Choroid plexus epithelial cell (primary cell): ENCODE results near the gene METRN.

Source experiments
- DNase-seq: peaks from one replicate; pipeline ENCODE4 v3.0.0-alpha.2; 2010; ENCODE audit warnings: low read depth
- H3K4me3 ChIP-seq: 2 replicates; pipeline ENCODE4 v1.5.1; 2011; ENCODE audit warnings: low read depth, mild to moderate bottlenecking, control low read depth, low read length, moderate library complexity
- TF ChIP-seq, protein P1 (sequence below): conservative IDR thresholded peaks from 2 replicates; pipeline ENCODE4 v1.5.1; 2011; ENCODE audit warnings: low read depth, mild to moderate bottlenecking, control low read depth, inconsistent platforms, low read length, moderate library complexity

The METRN gene

DNA sequence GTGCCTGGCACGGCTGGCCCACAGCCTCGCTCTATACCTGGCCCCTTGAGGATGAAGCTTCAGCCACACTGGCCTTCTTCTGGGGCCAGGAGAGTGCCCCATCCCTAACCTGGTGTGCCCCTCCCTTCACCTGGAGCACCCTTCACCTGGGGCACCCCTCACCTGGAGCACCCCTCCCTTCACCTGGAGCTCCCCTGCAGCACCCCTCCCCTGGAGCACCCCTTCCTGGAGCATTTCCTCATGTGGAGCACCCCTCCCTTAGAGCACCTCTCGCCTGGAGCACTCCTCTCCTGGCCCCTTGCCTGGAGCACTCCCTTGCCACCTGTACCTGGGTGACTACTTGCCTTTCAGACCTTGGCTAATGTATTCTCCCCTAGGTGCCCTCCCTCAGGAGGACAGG lies 6.9 kb upstream of the METRN start:
- H3K4me3 ChIP-seq = no peak overlapping the region
- no peak for DNase-seq
- TF ChIP-seq, protein P1, sequence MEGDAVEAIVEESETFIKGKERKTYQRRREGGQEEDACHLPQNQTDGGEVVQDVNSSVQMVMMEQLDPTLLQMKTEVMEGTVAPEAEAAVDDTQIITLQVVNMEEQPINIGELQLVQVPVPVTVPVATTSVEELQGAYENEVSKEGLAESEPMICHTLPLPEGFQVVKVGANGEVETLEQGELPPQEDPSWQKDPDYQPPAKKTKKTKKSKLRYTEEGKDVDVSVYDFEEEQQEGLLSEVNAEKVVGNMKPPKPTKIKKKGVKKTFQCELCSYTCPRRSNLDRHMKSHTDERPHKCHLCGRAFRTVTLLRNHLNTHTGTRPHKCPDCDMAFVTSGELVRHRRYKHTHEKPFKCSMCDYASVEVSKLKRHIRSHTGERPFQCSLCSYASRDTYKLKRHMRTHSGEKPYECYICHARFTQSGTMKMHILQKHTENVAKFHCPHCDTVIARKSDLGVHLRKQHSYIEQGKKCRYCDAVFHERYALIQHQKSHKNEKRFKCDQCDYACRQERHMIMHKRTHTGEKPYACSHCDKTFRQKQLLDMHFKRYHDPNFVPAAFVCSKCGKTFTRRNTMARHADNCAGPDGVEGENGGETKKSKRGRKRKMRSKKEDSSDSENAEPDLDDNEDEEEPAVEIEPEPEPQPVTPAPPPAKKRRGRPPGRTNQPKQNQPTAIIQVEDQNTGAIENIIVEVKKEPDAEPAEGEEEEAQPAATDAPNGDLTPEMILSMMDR = no peak

DNA sequence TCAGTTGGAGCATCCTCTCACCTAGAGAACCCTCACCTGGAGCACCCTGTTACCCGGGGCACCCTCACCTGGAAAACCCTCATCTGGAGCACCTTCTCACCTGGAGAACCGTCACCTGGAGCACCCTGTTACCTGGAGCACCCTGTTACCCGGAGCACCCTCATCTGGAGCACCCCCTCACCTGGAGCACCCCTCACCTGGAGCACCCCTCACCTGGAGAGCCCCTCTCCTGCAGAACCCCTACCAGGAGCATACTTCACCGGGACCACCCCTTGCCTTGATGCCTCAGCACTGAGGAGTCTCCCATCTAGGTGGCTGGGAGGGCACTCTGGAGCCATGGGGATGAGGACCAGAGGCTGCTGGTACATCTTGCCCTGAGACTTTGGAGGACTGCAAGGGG lies 6.0 kb upstream of the METRN start:
- H3K4me3 ChIP-seq = no peak overlapping the region
- TF ChIP-seq, protein P1 = no peak
- DNase-seq = no peak

DNA sequence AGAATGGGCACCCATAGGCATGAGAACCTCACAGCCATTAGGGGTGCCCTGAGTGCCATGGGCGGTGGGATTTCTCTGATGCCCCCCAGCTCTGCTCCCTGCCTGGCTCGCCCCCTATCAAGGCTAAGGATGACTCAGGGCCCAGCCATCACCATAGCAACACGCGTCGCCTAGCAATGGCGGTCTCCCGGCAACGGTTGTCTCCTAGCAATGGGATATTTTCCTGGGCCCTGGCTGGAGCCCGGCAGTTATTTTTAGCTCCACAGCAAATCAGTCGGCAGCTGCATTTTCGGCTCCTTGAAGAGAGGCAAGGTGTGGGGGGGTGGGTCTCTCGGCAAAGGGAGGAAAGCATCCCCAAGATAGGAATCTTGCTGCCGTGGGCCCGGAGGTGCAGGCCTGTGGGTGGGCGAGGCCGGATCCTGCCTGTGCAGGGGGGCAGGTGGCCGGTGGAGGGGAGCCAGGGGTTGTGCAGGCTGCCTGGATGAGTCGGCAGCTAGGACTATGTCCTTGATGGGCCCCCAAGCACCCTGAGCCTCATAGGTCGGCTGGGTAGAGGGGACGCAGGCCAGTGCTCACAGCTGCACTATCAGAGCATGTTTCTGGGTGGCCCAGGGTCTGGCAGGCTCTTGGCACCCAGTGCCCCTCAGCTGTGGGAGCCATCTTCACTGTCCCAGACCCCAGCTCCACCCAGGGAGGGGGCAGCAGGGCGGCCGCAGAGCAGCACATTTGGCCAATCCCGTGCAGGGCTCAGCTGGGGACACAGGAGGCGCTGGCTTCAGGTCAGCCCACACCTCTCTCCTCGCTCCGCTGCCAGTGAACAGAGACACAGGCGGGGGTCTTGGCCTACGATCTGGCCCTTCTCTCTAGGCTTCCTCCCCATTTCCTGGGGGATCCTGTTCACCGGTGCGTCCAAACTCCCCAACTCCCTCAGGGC lies 5.1 kb upstream of the METRN start:
- DNase-seq = peak; percentile 90
- H3K4me3 ChIP-seq = no peak overlapping the region
- TF ChIP-seq, protein P1 = no peak

DNA sequence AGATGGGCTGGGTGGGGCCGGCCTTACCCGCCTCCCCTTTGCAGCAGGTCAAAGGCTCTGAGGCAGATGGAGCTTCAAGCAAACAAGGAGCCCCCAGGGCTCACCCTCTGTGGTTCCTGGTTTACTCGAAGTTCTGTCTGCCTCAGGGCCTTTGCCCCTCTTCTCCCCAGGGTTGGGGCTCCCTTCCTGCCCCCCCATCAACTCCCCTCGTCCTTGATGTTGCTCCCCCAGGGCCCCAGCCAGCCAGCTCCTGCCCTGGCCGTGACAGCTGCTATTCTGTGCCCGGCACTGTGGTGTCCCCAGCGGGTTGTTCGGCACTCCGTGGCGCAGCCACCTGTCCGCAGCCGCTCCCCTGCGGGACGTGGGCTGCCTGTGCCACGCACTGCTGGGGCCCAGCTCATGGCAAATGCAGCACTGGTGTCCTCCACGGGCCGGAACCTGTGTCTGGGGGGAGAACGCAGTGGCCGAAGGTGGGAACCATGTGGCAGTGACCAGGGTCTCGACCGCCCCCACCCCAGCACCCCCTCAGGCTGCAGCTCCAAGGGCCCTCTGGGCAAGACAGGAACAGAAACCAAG lies 4.3 kb upstream of the METRN start:
- DNase-seq = no peak
- TF ChIP-seq, protein P1 = no peak
- H3K4me3 ChIP-seq = no peak overlapping the region

DNA sequence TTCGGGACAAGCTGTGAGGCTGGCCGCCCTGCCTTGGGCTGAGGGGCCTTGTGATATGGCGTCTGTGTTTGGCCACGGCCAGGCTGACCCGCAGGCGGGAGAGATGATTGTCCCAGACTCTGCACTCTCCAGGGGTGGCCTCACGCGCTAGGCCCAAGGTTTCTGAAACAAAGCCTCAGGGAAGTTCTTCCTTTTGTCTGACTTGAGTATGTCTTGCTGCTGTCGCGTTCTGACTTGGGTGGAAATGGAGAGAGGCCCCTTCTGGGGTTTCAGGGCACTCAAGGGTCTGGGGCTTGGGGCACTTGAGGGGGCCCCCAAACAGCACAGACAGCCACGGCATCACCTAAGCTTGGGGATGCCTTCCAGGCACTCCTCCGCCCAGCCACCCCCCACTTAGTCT lies 3.8 kb upstream of the METRN start:
- TF ChIP-seq, protein P1 = no peak
- H3K4me3 ChIP-seq = no peak overlapping the region
- DNase-seq = no peak

DNA sequence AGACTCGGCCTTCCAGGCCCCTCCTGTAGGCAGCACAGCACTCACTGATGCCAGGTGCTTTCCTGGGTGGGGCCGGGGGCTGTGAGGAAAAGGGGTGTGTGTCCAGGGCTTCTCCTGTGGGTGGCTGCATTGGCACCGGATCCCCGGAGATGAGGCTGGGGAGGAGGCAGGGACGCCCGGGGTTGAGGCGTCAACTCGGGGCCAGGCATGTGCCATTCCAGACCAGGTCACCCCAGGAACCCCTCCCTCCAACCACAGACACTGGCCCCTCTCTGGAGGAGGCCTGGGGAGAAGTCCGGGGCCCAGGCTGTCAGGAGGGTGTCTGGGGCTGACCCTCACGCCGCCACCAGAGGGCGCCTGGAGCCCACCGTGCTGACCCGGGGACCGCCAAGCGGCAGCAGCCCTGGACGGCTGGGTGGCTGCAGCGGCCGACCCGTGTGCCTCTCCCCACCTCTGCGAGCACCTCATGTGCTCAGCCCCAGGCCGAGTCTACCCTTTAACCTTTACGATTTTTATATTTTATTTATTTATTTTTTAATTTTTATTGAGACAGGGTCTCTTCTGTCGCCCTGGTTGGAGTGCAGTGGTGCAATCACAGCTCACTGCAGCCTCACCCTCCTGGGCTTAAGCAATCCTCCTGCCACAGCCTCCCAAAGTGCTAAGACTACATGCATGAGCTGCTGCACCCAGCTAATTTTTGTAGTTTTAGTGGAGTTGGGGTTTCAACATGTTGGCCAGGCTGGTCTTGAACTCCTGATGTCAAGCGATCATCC lies 3.2 kb upstream of the METRN start:
- peak; percentile 69 for DNase-seq
- TF ChIP-seq, protein P1 = peak; percentile 78
- no peak overlapping the region for H3K4me3 ChIP-seq
